Breast epithelium (tissue), 4 donors: ENCODE measurements around the gene SLAMF1. TPM values are rescaled to one million over a fixed set of nuclear protein-coding genes. Genes with fewer than 3 reads are reported as not detected.

ENCODE experiments used
- DNase-seq, 2 donors: peaks; one replicate each; pipeline ENCODE4 v3.0.0-alpha.2; 2019; ENCODE audit warnings: low spot score in 2 of 2
- H3K27ac ChIP-seq, 2 donors: fragments of 200-600 bp; sonication (generic) in 1 of 2; one replicate each; pipeline ENCODE4 v1.5.1; 2016 to 2019; ENCODE audit warnings: mild to moderate bottlenecking in 1 of 2
- H3K27me3 ChIP-seq, 2 donors: fragments of 200-600 bp; sonication (generic) in 1 of 2; one replicate each; pipeline versions ENCODE4 v1.5.1 to v1.6.0; 2017 to 2019; ENCODE audit warnings: control low read depth in 1 of 2, mild to moderate bottlenecking in 1 of 2
- H3K36me3 ChIP-seq: fragments of 200-600 bp; one replicate; pipeline ENCODE4 v1.5.1; 2019
- H3K4me1 ChIP-seq, 2 donors: fragments of 200-600 bp; sonication (generic); one replicate each; pipeline ENCODE4 v1.5.1; 2016 to 2019; ENCODE audit warnings: control low read depth in 1 of 2
- H3K4me3 ChIP-seq, 3 donors: fragments of 200-600 bp; sonication (generic); 1 replicate in 2 of 3; 2 replicates in 1 of 3; pipeline ENCODE4 v1.5.1; 2016 to 2019; ENCODE audit warnings: mild to moderate bottlenecking in 3 of 3, moderate library complexity in 2 of 3
- H3K9me3 ChIP-seq, 2 donors: fragments of 200-600 bp; sonication (generic) in 1 of 2; one replicate each; pipeline ENCODE4 v1.5.1; 2016 to 2019; ENCODE audit warnings: control low read depth in 1 of 2
- POLR2A ChIP-seq: fragments of 450-650 bp; IDR thresholded peaks from one replicate; pipeline ENCODE4 v1.6.1; 2016; ENCODE audit warnings: antibody characterized with exemption, mild to moderate bottlenecking, moderate library complexity
- POLR2AphosphoS5 ChIP-seq, 3 donors: sonication (generic); formaldehyde crosslinking; IDR thresholded peaks; one replicate each; pipeline ENCODE4 v1.6.1; 2017; ENCODE audit warnings: antibody characterized with exemption in 3 of 3
- intact Hi-C: fragments of 100-400 bp; cut with DNase I; formaldehyde crosslinking; loops from one replicate; pipeline ENCODE4 v1.15.1; 2023; ENCODE audit warnings: low total_unique reads
- total RNA-seq, 3 donors: library from RNA; depleted of rRNA; stranded (reverse); fragments of >200 nt; gene quantifications; one replicate each; pipeline ENCODE4 v1.1.0, GENCODE V29; 2016
- TF ChIP-seq, protein P1 (sequence below), 3 donors: fragments of 450-650 bp; IDR thresholded peaks; one replicate each; pipeline ENCODE4 v1.5.1; 2016 to 2017; ENCODE audit warnings: antibody characterized with exemption in 3 of 3, mild to moderate bottlenecking in 3 of 3, moderate library complexity in 3 of 3

Gene SLAMF1
- total RNA-seq, 3 donors from 2014 or later = 0.64 to 1.8 (median 0.98) TPM

- H3K27ac ChIP-seq = no peak overlapping the region
- intact Hi-C loops = no loop called here
- no peak overlapping the region for H3K4me3 ChIP-seq
- H3K36me3 ChIP-seq = no peaks in the 10 kb centered on the region
- no peaks in the 10 kb centered on the region for H3K9me3 ChIP-seq
- peaks cover 0 to 16% of the 10 kb centered on the region in 2 donors for H3K27me3 ChIP-seq
- no peaks in the 10 kb centered on the region for H3K4me1 ChIP-seq
- peak in 1 of 2 donors; percentile 35 for DNase-seq
- TF ChIP-seq, protein P1, sequence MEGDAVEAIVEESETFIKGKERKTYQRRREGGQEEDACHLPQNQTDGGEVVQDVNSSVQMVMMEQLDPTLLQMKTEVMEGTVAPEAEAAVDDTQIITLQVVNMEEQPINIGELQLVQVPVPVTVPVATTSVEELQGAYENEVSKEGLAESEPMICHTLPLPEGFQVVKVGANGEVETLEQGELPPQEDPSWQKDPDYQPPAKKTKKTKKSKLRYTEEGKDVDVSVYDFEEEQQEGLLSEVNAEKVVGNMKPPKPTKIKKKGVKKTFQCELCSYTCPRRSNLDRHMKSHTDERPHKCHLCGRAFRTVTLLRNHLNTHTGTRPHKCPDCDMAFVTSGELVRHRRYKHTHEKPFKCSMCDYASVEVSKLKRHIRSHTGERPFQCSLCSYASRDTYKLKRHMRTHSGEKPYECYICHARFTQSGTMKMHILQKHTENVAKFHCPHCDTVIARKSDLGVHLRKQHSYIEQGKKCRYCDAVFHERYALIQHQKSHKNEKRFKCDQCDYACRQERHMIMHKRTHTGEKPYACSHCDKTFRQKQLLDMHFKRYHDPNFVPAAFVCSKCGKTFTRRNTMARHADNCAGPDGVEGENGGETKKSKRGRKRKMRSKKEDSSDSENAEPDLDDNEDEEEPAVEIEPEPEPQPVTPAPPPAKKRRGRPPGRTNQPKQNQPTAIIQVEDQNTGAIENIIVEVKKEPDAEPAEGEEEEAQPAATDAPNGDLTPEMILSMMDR (IDR thresholded peaks at IDR 0.05) = peak in 2 of 3 donors; percentile 31 to 49
- TF ChIP-seq POLR2AphosphoS5 (IDR thresholded peaks at IDR 0.05) = no peak
Measured at GRCh38 chr1:160675641-160676410, 29.0 kb upstream of the SLAMF1 start.

GRCh38 chr1:160674415-160674814, 27.6 kb upstream of the SLAMF1 start:
- H3K4me3 ChIP-seq = no peak overlapping the region
- no peak for DNase-seq
- H3K4me1 ChIP-seq = no peaks in the 10 kb centered on the region
- no peak overlapping the region for H3K27ac ChIP-seq
- TF ChIP-seq POLR2A = no peak
- TF ChIP-seq, protein P1 (IDR thresholded peaks at IDR 0.05) = no peak
- no peak for TF ChIP-seq POLR2AphosphoS5 (IDR thresholded peaks at IDR 0.05)
- no peaks in the 10 kb centered on the region for H3K9me3 ChIP-seq
- no peaks in the 10 kb centered on the region for H3K36me3 ChIP-seq
- intact Hi-C loops = no loop called here
- H3K27me3 ChIP-seq = peaks cover 0 to 16% of the 10 kb centered on the region in 2 donors

GRCh38 chr1:160672789-160673695, 26.2 kb upstream of the SLAMF1 start:
- H3K27ac ChIP-seq = no peak overlapping the region
- no peaks in the 10 kb centered on the region for H3K36me3 ChIP-seq
- DNase-seq = no peak
- TF ChIP-seq POLR2AphosphoS5 (IDR thresholded peaks at IDR 0.05) (no peak), POLR2A (no peak)
- TF ChIP-seq, protein P1 (IDR thresholded peaks at IDR 0.05) = no peak
- no peaks in the 10 kb centered on the region for H3K9me3 ChIP-seq
- intact Hi-C loops = no loop called here
- no peaks in the 10 kb centered on the region for H3K4me1 ChIP-seq
- H3K4me3 ChIP-seq = no peak overlapping the region
- peaks cover 0 to 10% of the 10 kb centered on the region in 2 donors for H3K27me3 ChIP-seq

DNA sequence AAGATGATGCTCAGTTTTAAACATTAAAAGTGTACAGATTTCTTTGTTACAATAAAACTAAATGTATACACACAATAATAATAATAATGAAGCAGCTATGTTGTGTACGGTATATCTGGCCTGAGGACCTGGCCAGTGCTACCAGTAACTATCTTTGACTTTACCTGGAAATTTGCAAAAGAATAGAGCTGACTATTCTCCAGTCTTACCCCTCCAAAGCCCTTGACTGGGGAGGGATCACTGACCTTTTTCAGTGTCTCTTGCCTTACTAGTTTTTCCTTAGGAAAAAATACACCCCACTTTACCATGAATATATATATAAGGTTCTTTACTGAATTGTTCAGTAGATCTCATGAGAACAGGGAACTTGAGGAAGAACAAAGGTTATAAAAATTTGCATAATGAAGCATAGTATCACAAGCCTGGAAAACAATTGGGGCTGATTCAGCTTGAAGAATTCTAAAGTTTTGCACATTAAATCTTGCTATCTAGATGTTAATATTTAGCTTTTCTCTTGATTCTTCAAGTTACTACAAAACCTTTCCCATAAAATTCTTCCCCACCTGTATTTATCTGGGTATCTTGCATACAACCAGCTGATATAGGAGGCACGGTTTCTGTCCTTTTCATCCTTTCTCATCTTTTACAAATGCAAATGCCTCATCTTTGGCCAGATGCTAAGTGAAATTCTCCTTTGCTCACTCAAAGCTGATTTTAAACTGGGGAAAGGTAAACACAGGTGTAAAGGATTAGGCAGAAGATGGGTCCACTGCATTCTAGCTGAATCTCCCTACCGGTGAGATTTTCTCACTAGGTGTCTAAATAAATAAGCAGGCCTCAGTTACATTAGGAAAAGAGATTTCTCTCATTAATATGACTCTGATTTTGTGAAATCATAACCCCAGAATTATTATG, 25.0 kb upstream of the SLAMF1 start:
- intact Hi-C loops = no loop called here
- Histone ChIP-seq H3K9me3 (no peaks in the 10 kb centered on the region), H3K36me3 (no peaks in the 10 kb centered on the region), H3K27ac (no peak overlapping the region), H3K4me3 (no peak overlapping the region), H3K27me3 (peaks cover 0 to 7% of the 10 kb centered on the region in 2 donors), H3K4me1 (no peaks in the 10 kb centered on the region)
- DNase-seq = no peak
- TF ChIP-seq POLR2AphosphoS5 (IDR thresholded peaks at IDR 0.05) = no peak
- TF ChIP-seq, protein P1 (IDR thresholded peaks at IDR 0.05) = no peak
- no peak for TF ChIP-seq POLR2A
